Measurements from ENCODE around the gene NCKAP5. TPM values are rescaled to one million over a fixed set of nuclear protein-coding genes. Genes with fewer than 3 reads are reported as not detected.

The NCKAP5 gene
- total RNA-seq, 4 donors from 2014 or later: 0.55 to 6.6 (median 3.3) TPM; not detected in 1

DNA sequence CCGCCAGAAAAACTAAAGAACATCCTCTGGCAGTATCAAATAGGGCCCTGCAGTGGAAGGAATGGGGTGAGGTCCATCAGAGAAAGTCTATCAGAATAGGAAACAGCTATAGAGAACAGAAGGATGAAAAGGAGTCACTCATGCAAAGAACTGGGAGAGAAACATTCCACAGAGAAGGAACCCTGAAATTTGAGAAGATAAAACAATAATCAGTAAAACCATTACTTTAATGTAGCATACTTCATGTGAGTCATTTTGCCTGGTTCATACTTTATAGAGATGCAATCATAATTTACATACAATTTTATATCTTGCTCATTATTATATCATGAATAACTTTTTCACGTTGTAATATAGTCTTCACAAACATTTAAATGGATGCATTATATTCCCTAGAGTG is 402.2 kb downstream of the NCKAP5 start:
- DNase-seq: no peak
- no peak overlapping the region for H3K4me3 ChIP-seq
- TF ChIP-seq POLR2A (IDR thresholded peaks at IDR 0.05): no peak
- TF ChIP-seq, protein P1, sequence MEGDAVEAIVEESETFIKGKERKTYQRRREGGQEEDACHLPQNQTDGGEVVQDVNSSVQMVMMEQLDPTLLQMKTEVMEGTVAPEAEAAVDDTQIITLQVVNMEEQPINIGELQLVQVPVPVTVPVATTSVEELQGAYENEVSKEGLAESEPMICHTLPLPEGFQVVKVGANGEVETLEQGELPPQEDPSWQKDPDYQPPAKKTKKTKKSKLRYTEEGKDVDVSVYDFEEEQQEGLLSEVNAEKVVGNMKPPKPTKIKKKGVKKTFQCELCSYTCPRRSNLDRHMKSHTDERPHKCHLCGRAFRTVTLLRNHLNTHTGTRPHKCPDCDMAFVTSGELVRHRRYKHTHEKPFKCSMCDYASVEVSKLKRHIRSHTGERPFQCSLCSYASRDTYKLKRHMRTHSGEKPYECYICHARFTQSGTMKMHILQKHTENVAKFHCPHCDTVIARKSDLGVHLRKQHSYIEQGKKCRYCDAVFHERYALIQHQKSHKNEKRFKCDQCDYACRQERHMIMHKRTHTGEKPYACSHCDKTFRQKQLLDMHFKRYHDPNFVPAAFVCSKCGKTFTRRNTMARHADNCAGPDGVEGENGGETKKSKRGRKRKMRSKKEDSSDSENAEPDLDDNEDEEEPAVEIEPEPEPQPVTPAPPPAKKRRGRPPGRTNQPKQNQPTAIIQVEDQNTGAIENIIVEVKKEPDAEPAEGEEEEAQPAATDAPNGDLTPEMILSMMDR (IDR thresholded peaks at IDR 0.05): no peak
- H3K27me3 ChIP-seq: no peaks in the 10 kb centered on the region
- intact Hi-C loops (cut with DNase I; ENCODE audit: low total_unique reads): no loop called here
- no peaks in the 10 kb centered on the region for H3K9me3 ChIP-seq
- no peaks in the 10 kb centered on the region for H3K4me1 ChIP-seq
- no peak overlapping the region for H3K27ac ChIP-seq
- H3K36me3 ChIP-seq: no peaks in the 10 kb centered on the region

DNA sequence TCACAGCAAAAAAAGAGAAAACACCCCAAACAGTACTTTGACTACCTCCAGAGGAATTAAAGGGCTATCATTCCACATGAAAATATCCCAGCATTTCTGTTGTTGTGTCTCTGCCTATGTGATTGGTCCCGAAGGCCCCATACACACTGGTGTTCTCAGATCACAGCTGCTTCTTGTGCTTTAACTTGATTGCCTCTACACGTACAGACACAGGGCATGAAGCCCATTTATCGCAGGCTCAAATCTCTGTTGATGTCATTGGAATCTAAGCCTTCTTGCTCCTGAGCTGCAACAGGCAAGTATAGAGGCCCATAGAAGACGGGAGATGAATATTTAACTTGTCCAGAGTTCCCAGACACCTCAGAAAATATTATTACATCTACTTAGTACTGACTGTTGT is 405.2 kb downstream of the NCKAP5 start:
- H3K9me3 ChIP-seq: no peaks in the 10 kb centered on the region
- H3K36me3 ChIP-seq: no peaks in the 10 kb centered on the region
- no peaks in the 10 kb centered on the region for H3K4me1 ChIP-seq
- no peaks in the 10 kb centered on the region for H3K27me3 ChIP-seq
- intact Hi-C loops (cut with DNase I; ENCODE audit: low total_unique reads): no loop called here
- H3K27ac ChIP-seq: no peak overlapping the region
- H3K4me3 ChIP-seq: no peak overlapping the region
- TF ChIP-seq, protein P1 (IDR thresholded peaks at IDR 0.05): no peak
- TF ChIP-seq POLR2A (IDR thresholded peaks at IDR 0.05): no peak
- no peak for DNase-seq

DNA sequence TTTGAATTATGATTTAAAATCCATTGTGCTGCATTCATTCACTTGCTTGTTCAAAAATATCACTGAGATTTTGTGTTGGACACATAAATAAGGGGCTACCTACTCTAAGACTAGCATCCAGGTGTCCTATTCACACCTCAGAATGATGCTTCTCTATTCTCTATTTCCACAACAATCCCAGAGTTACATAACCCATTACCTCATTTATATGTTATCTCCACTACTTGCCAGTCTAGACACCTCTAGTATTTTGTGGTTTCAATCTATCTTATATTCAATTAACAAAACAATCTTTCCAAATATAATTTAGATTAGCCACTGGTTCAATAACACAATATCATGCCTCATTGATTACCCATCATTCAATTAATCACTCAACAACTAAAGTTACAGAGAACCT is 409.8 kb downstream of the NCKAP5 start:
- intact Hi-C loops (cut with DNase I; ENCODE audit: low total_unique reads): no loop called here
- Histone ChIP-seq H3K4me3 (no peak overlapping the region), H3K27ac (no peak overlapping the region), H3K27me3 (no peaks in the 10 kb centered on the region), H3K36me3 (no peaks in the 10 kb centered on the region), H3K9me3 (no peaks in the 10 kb centered on the region), H3K4me1 (no peaks in the 10 kb centered on the region)
- DNase-seq: no peak
- TF ChIP-seq, protein P1 (IDR thresholded peaks at IDR 0.05): no peak
- TF ChIP-seq POLR2A (IDR thresholded peaks at IDR 0.05): no peak

DNA sequence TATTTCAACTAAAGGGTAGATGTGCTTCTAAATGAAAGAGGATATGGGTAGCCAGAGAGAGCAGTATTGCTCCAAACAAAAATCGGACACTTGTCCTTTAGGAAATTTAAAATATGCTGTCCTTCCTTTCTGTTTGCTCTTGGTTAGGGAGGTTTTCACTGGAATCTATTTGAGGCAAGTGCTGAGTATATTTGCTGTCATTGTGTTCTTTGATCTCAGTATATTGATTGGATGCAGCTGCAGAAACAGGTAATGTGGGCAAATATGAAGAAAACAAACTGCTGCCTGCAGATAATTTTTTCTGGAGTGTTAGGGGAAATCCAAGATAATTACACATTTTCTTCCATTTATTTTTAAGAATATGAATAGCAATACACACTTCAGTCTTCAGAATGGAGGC is 410.2 kb downstream of the NCKAP5 start:
- no peak for DNase-seq
- intact Hi-C loops (cut with DNase I; ENCODE audit: low total_unique reads): no loop called here
- no peaks in the 10 kb centered on the region for H3K9me3 ChIP-seq
- no peaks in the 10 kb centered on the region for H3K36me3 ChIP-seq
- no peaks in the 10 kb centered on the region for H3K4me1 ChIP-seq
- H3K27ac ChIP-seq: no peak overlapping the region
- no peak overlapping the region for H3K4me3 ChIP-seq
- TF ChIP-seq, protein P1 (IDR thresholded peaks at IDR 0.05): no peak
- TF ChIP-seq POLR2A (IDR thresholded peaks at IDR 0.05): no peak
- H3K27me3 ChIP-seq: no peaks in the 10 kb centered on the region

DNA sequence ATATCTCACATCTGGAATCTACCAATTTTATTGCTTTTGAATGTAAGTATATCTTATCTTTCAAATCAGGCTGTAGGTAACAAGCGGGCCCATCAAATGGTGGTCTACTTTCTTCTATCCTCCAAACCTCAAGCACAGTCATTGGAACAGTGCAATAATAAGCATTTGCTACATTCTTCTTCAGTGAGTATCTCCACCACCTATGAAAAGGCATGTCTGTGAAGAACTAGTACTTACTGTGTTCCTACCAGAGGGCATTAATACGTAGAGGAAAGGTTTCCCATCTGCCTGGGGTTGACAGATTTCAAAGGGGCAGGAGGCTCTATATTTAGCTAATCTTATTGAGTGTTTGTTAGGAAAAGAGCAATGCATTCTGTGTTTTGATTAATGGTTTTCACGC is 411.1 kb downstream of the NCKAP5 start:
- intact Hi-C loops (cut with DNase I; ENCODE audit: low total_unique reads): no loop called here

More for the DNA sequence above, 411.1 kb downstream of the NCKAP5 start:
- Histone ChIP-seq H3K36me3 (no peaks in the 10 kb centered on the region), H3K4me3 (no peak overlapping the region), H3K9me3 (no peaks in the 10 kb centered on the region), H3K27ac (no peak overlapping the region), H3K4me1 (no peaks in the 10 kb centered on the region), H3K27me3 (no peaks in the 10 kb centered on the region)
- DNase-seq: no peak
- no peak for TF ChIP-seq POLR2A (IDR thresholded peaks at IDR 0.05)
- TF ChIP-seq, protein P1 (IDR thresholded peaks at IDR 0.05): no peak
